ENCODE measurements around the gene SERPINI1. TPM values are rescaled to one million over a fixed set of nuclear protein-coding genes. Genes with fewer than 3 reads are reported as not detected.

The SERPINI1 gene
- total and polyA plus RNA-seq, 5 donors = 3.0 to 6.4 (median 3.0) TPM

DNA sequence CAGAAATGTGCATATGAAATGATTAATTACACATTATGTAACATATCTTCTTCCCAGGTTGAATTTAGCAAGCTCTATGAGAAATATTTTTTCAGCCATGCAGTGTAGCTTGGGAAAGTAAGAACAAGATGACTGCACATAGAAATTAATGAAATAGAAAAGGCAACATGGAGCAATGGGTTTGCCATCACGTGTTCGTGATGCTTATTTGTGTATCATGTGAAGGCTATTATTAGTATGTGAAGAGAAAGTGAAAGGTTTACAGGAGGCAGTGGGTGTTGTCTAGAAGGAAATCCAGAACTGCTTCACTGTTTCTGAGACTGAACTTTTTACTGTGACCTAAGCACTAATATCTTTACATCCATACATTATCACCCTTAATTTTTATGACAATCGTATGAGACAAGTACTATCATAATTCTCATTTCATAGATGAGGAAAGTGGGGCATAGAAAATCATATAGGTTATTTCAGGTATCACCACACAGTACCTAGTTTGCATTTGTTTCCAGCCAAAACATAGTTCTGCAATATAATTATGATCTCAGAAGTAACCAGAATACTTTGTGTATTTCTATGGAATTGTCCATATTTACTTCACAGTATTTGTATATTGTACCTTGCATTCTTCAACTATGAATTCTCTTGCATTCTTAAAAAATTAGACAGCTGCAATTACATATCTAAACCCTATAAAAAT lies 14.9 kb downstream of the SERPINI1 start:
- DNase-seq (no peak), ATAC-seq (no peak)
- Histone ChIP-seq H3K4me1 (ENCODE audit: control insufficient read depth, insufficient read depth, low read length) (no peaks in the 10 kb centered on the region), H3K9me3 (ENCODE audit: control insufficient read depth, low read length) (no peaks in the 10 kb centered on the region), H3K4me3 (ENCODE audit: low read length) (no peak overlapping the region), H3K27ac (ENCODE audit: low read length) (no peak overlapping the region), H3K27me3 (ENCODE audit: control insufficient read depth, insufficient read depth) (no peaks in the 10 kb centered on the region)
- intact Hi-C loops (cut with DNase I) = no loop called here
- WGBS = 48% methylated on average over 3 of the region's 3 CpGs

DNA sequence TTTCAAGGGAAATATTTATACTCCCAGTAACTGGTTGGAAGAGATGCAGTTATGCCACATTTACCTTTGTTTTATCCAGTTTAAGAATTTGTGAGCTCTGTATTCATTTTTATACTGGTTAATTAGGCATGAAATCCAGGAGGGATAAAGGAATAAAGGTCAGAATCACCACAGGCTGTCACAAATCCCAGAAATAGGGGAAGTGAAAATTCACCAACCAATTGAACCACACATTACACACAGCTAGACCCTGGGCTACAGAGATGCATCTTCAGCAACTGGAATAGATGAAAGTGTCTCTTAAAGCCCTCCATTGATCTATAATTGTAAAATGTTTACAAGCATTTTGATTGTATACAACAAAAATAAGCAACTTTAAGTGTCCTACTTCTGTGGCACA lies 18.5 kb downstream of the SERPINI1 start:
- no peaks in the 10 kb centered on the region for H3K4me1 ChIP-seq (ENCODE audit: control insufficient read depth, insufficient read depth, low read length)

DNA sequence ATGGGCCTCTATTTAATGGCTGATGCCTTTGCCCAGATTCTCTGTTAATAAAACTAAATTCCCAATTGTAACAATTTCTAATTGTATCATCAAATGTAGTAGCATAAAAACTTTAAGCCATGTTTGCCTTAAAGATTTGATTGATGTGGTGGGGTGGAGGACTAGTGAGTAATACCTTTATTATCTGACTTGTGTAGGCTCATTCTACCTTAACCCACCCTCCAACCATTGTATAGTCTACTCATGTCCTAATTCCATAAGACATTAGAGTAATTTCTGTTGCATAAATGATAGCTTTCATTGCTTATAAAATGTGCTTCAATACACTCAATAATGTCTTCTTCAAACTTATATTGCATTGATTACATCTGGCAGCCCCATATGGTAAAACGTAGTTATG lies 25.8 kb downstream of the SERPINI1 start:
- no peaks in the 10 kb centered on the region for H3K27me3 ChIP-seq (ENCODE audit: control insufficient read depth, insufficient read depth)
- WGBS = 80% methylated on average over 1 of the region's 1 CpG
- ATAC-seq (no peak), DNase-seq (no peak)
- no peak overlapping the region for H3K27ac ChIP-seq (ENCODE audit: low read length)
- no peaks in the 10 kb centered on the region for H3K9me3 ChIP-seq (ENCODE audit: control insufficient read depth, low read length)
- H3K4me1 ChIP-seq (ENCODE audit: control insufficient read depth, insufficient read depth, low read length) = no peaks in the 10 kb centered on the region
- intact Hi-C loops (cut with DNase I) = no loop called here
- H3K4me3 ChIP-seq (ENCODE audit: low read length) = no peak overlapping the region

More for the DNA sequence above, 18.5 kb downstream of the SERPINI1 start:
- no peaks in the 10 kb centered on the region for H3K27me3 ChIP-seq (ENCODE audit: control insufficient read depth, insufficient read depth)
- H3K9me3 ChIP-seq (ENCODE audit: control insufficient read depth, low read length) = no peaks in the 10 kb centered on the region
- H3K27ac ChIP-seq (ENCODE audit: low read length) = no peak overlapping the region
- ATAC-seq (no peak), DNase-seq (no peak)
- no peak overlapping the region for H3K4me3 ChIP-seq (ENCODE audit: low read length)
- intact Hi-C loops (cut with DNase I) = no loop called here

DNA sequence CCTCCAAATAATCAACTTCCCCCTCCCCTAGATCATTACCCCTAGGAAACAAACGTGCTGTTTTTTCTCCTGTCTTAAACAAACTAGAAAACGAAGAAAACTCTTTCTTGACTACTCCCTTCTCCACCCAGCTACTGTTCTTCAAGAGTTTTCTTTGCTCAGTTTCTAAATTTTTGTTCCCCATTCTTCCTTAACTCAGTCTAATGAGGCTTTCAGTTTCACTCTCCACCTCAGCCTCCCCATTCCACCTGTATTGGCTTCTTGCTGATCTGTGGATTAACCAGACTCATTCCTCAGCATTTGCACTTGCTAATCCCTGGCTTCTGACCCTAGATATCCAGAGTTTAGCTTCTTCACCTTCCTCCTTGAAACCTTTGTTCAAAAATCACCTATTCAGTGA lies 26.8 kb downstream of the SERPINI1 start:
- no peak overlapping the region for H3K4me3 ChIP-seq (ENCODE audit: low read length)
- H3K4me1 ChIP-seq (ENCODE audit: control insufficient read depth, insufficient read depth, low read length) = no peaks in the 10 kb centered on the region
- WGBS = 38% methylated on average over 2 of the region's 2 CpGs
- H3K27me3 ChIP-seq (ENCODE audit: control insufficient read depth, insufficient read depth) = no peaks in the 10 kb centered on the region
- intact Hi-C loops (cut with DNase I) = no loop called here
- H3K9me3 ChIP-seq (ENCODE audit: control insufficient read depth, low read length) = no peaks in the 10 kb centered on the region
- H3K27ac ChIP-seq (ENCODE audit: low read length) = no peak overlapping the region
- DNase-seq (no peak), ATAC-seq (no peak)

DNA sequence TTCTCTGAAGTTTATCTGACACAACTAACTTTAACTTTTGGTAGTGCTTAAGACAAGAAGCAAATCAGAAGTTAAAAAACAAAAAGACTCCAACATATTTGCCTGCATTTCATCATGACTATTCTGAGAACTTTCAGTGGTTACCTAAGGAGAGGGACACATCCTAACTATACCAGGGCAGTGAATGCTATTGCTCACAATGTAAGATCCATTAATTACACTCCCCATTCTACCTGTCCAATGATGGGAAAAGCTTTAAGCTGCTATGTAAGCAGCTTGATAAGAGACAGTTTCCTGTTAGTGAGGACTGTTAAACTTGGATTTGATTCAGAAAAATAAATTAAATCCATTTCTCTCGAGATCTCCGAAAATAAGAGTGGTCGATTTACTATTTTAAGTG lies 37.5 kb downstream of the SERPINI1 start:
- intact Hi-C loops (cut with DNase I) = no loop called here
- no peaks in the 10 kb centered on the region for H3K9me3 ChIP-seq (ENCODE audit: control insufficient read depth, low read length)
- DNase-seq (no peak), ATAC-seq (no peak)
- no peaks in the 10 kb centered on the region for H3K4me1 ChIP-seq (ENCODE audit: control insufficient read depth, insufficient read depth, low read length)
- H3K4me3 ChIP-seq (ENCODE audit: low read length) = no peak overlapping the region
- H3K27ac ChIP-seq (ENCODE audit: low read length) = no peak overlapping the region
- WGBS = 52% methylated on average over 3 of the region's 3 CpGs
- H3K27me3 ChIP-seq (ENCODE audit: control insufficient read depth, insufficient read depth) = no peaks in the 10 kb centered on the region

DNA sequence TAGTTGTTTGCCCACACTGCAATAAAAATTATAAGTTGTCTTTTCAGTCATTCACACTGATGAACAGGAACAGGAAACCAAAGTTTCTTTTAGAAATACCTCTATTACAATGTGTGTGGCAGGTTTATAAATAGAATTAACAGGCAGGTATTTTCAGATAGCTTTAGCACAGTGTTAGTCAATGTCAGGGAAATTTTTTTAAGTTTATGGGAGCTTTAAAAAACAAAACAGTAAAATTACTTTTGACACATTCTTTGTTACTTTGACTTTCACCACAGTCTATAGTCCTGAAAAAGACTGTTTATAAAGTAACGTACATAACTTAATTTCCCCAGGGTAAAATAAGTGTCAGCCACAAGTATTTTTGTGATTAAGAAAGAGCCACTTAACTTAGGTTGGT lies 38.1 kb downstream of the SERPINI1 start:
- Histone ChIP-seq H3K27ac (ENCODE audit: low read length) (no peak overlapping the region), H3K4me3 (ENCODE audit: low read length) (no peak overlapping the region), H3K9me3 (ENCODE audit: control insufficient read depth, low read length) (no peaks in the 10 kb centered on the region), H3K27me3 (ENCODE audit: control insufficient read depth, insufficient read depth) (no peaks in the 10 kb centered on the region), H3K4me1 (ENCODE audit: control insufficient read depth, insufficient read depth, low read length) (no peaks in the 10 kb centered on the region)
- intact Hi-C loops (cut with DNase I) = no loop called here
- no peak for ATAC-seq
- no peak for DNase-seq
- WGBS = 59% methylated on average over 1 of the region's 1 CpG

DNA sequence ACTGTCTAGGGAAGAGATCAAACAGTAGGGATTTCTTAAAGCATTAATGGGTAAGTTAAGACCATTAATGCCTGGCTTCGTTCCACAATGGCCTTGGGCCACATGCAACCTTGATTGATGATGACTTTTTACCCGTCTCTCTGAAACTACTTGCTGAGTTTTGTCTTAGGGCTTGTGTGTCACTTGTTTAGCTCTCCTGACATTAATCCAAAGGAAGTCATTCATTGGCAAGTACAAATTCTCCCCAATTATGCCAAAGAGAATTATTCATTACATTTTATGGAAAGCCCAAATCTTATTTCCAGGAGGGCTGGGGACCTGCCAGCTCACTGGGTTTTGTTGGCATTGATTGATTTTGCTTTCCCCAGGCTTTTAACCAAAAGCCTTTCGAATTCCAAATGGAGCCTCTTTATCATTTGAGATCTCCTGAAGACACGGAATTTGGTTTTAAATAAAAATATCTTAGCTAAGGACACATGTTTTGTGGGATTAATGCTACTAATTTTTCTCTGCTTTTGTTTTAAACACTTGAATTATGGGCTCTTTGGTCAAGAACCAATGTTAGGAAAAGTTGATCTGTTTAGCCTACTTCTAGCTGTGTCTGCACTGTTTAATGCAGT lies 40.7 kb downstream of the SERPINI1 start:
- H3K27ac ChIP-seq (ENCODE audit: low read length) = no peak overlapping the region
- no peak for ATAC-seq
- DNase-seq = no peak
- no peaks in the 10 kb centered on the region for H3K27me3 ChIP-seq (ENCODE audit: control insufficient read depth, insufficient read depth)
- intact Hi-C loops (cut with DNase I) = no loop called here
- H3K4me3 ChIP-seq (ENCODE audit: low read length) = no peak overlapping the region
- no peaks in the 10 kb centered on the region for H3K9me3 ChIP-seq (ENCODE audit: control insufficient read depth, low read length)
- H3K4me1 ChIP-seq (ENCODE audit: control insufficient read depth, insufficient read depth, low read length) = no peaks in the 10 kb centered on the region
- 45% methylated on average over 4 of the region's 4 CpGs for WGBS

DNA sequence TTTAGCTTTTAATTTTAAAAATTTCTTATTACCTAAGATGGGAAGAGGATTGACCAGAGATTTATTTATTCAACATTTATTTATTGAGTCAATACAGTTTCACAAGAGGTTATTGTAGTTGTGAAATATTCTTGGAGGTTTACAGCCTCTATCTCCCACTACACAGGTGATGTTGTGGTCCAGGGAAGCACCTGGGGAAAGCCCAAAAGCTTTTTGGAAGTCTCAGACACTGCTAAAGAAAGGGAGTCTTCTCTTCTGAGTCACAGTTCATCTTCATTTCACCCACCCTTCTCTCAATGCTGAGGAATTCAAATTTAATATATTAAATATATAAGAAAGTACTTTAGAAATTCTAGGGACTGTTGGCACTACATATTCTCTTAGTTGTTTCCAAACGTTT lies 41.8 kb downstream of the SERPINI1 start:
- no peak overlapping the region for H3K4me3 ChIP-seq (ENCODE audit: low read length)
- DNase-seq (no peak), ATAC-seq (no peak)
- H3K27me3 ChIP-seq (ENCODE audit: control insufficient read depth, insufficient read depth) = no peaks in the 10 kb centered on the region
- 72% methylated on average over 1 of the region's 1 CpG for WGBS
- intact Hi-C loops (cut with DNase I) = no loop called here
- H3K27ac ChIP-seq (ENCODE audit: low read length) = no peak overlapping the region
- no peaks in the 10 kb centered on the region for H3K9me3 ChIP-seq (ENCODE audit: control insufficient read depth, low read length)
- H3K4me1 ChIP-seq (ENCODE audit: control insufficient read depth, insufficient read depth, low read length) = no peaks in the 10 kb centered on the region

DNA sequence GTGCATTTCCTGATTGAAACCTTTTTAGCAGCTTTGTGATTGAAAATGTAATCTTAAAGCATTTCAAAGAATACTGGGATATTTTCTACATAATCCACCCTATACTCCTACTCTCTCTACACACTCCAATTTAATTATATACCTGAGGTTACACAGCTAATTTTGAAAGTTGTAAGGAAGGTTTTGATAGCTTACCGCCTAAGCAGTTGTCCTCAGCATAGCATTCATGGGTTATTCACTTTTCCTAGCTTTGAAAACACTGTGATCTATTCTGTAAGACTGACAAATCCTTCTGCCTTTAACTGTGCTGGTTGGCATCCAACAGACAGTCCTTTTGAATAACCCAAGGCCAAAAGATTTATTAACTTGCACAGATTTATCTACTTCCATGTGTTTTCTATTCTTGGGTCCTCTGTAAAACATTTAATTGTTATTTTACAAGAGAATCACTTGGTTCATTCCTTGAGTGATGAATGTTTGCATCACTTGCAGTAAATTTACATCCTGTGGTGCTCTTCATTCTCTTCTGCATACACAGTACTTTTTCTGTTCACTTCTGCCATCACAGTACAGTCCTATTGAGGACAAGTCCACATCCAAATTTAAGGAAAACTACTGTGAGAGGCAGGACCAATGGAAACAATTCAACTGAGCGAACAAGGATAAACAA lies 44.8 kb downstream of the SERPINI1 start:
- Histone ChIP-seq H3K27me3 (ENCODE audit: control insufficient read depth, insufficient read depth) (no peaks in the 10 kb centered on the region), H3K4me3 (ENCODE audit: low read length) (no peak overlapping the region), H3K9me3 (ENCODE audit: control insufficient read depth, low read length) (no peaks in the 10 kb centered on the region), H3K27ac (ENCODE audit: low read length) (no peak overlapping the region), H3K4me1 (ENCODE audit: control insufficient read depth, insufficient read depth, low read length) (no peaks in the 10 kb centered on the region)
- ATAC-seq = no peak
- intact Hi-C loops (cut with DNase I) = no loop called here
- 92% methylated on average over 2 of the region's 2 CpGs for WGBS
- DNase-seq = no peak

DNA sequence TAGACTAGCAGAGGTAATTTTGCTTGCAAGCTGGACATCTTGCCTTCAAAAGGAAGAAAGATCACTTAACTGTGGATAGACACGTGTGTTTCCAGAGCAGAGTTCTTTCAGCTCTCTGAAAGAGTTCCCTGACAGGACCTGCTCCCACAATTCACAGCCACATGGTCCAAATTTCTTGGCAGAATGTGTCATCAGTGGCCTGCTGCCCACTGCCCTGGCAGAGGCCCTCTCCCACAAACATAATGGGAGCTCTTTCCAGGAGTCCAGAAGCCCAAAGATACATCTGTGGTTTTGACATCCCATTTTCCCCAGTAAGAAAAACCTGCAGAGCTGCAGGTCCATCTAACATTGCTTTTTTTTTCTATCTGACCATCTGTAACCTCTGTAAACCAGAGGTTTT lies 48.3 kb downstream of the SERPINI1 start:
- H3K27ac ChIP-seq (ENCODE audit: low read length) = no peak overlapping the region
- peaks cover 2% of the 10 kb centered on the region for H3K4me1 ChIP-seq (ENCODE audit: control insufficient read depth, insufficient read depth, low read length)
- ATAC-seq (no peak), DNase-seq (peak; percentile 7 to 58 (median 49))
- WGBS = 27% methylated on average over 1 of the region's 1 CpG
- no peaks in the 10 kb centered on the region for H3K9me3 ChIP-seq (ENCODE audit: control insufficient read depth, low read length)
- intact Hi-C loops (cut with DNase I) = no loop called here
- H3K27me3 ChIP-seq (ENCODE audit: control insufficient read depth, insufficient read depth) = no peaks in the 10 kb centered on the region
- H3K4me3 ChIP-seq (ENCODE audit: low read length) = no peak overlapping the region

DNA sequence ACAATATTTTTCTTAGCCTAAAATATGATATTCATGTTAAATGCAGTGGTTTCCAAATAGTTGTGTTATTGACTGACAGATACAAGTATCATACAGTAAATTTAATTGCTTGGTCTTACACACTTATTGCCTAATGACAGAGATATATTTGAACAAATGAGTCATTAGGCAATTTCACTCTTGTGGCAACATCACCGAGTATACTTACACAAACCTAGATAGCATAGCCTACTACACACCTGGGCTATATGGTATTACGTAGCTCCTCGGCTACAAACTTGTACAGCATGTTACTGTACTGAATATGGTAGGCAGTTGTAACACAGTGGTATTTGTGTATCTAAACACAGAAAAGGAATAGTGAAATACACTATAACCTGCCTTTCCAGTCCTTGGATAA lies 50.3 kb downstream of the SERPINI1 start:
- H3K4me1 ChIP-seq (ENCODE audit: control insufficient read depth, insufficient read depth, low read length) = peaks cover 2% of the 10 kb centered on the region
- no peak overlapping the region for H3K27ac ChIP-seq (ENCODE audit: low read length)
- ATAC-seq (no peak), DNase-seq (no peak)
- 95% methylated on average over 3 of the region's 3 CpGs for WGBS
- no peaks in the 10 kb centered on the region for H3K9me3 ChIP-seq (ENCODE audit: control insufficient read depth, low read length)
- no peaks in the 10 kb centered on the region for H3K27me3 ChIP-seq (ENCODE audit: control insufficient read depth, insufficient read depth)
- H3K4me3 ChIP-seq (ENCODE audit: low read length) = no peak overlapping the region
- intact Hi-C loops (cut with DNase I) = no loop called here
